NB4 (cell line): ENCODE measurements around the gene TEPSIN.

Experiments
- CTCF ChIP-seq: IDR thresholded peaks from one replicate; pipeline ENCODE4 v1.5.1; 2012; ENCODE audit warnings: low read depth, low read length
- MAX ChIP-seq: IDR thresholded peaks from 2 replicates; pipeline ENCODE4 v1.6.1; 2011; ENCODE audit warnings: low read depth, low read length
- MYC ChIP-seq: IDR thresholded peaks from 2 replicates; pipeline ENCODE4 v1.6.1; 2011; ENCODE audit warnings: low read depth, low read length
- POLR2A ChIP-seq: IDR thresholded peaks from 2 replicates; pipeline ENCODE4 v1.6.1; 2011; ENCODE audit warnings: mild to moderate bottlenecking; ENCODE audit not compliant: insufficient read length; ENCODE audit errors: extremely low read depth

GRCh38 chr17:81260171-81260570 lies 21.3 kb upstream of the TEPSIN start:
- TF ChIP-seq CTCF: no peak
- no peak for TF ChIP-seq MAX
- no peak for TF ChIP-seq POLR2A
- TF ChIP-seq MYC: no peak
